ENCODE results near the gene HSP90AA1. TPM values are rescaled to one million over a fixed set of nuclear protein-coding genes. Genes with fewer than 3 reads are reported as not detected.

HSP90AA1 gene
- total and polyA plus RNA-seq, 2 of the 8 experiments (the other 6 are each of a cell fraction or from before 2014, with no cell fraction given) = 339 to 878 TPM

DNA sequence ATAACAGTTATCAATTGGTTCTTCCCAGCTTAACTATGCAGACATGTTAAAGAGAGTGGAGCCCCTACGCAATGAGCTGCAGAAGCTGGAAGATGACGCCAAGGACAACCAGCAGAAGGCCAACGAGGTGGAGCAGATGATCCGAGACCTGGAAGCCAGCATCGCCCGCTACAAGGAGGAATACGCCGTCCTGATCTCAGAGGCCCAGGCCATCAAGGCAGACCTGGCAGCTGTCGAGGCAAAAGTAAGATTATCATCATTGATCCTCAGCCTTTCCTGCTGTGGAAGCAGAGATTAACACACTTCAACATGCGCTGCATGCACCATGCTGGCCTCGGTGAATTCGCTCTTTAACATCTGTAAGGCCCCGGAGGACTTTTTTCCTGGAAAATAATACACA, 53.6 kb downstream of the HSP90AA1 start:
- Histone ChIP-seq H2BK15ac (ENCODE audit: low read length) (no peak overlapping the region), H3K23me2 (ENCODE audit: low read depth, low read length) (no peaks in the 10 kb centered on the region), H3K4ac (replicated peaks; ENCODE audit: insufficient read length, low read depth, low read length) (no peak overlapping the region), H4K8ac (ENCODE audit: extremely low read depth, insufficient read depth, low read length) (no peak overlapping the region; the same call in 1 of the 2 replicates), H3K56ac (replicated peaks; ENCODE audit: insufficient read length, low read depth, low read length) (no peak overlapping the region), H3K4me2 (ENCODE audit: insufficient read depth in 1 of 2, low read depth in 2 of 2, low read length in 2 of 2) (no peak overlapping the region), H2AK5ac (ENCODE audit: low read depth, low read length) (no peak overlapping the region), H4K20me1 (replicated peaks in 1 of 2; ENCODE audit: control insufficient read depth in 1 of 2, insufficient read depth in 2 of 2, low read length in 2 of 2) (peaks cover 3 to 6% of the 10 kb centered on the region in 2 experiments), H3K4me3 (ENCODE audit: extremely low read depth in 1 of 4, insufficient read depth in 2 of 4, low read depth in 3 of 4, low read length in 4 of 4) (no peak overlapping the region), H3K36me3 (ENCODE audit: control insufficient read depth in 2 of 4, insufficient read depth in 4 of 4, low read length in 3 of 4) (peaks cover 48 to 93% (median 84%) of the 10 kb centered on the region in 4 experiments), H2BK12ac (ENCODE audit: low read depth, low read length) (no peak overlapping the region), H3K79me1 (ENCODE audit: low read depth, low read length) (no peaks in the 10 kb centered on the region), H3K23ac (ENCODE audit: insufficient read length) (no peak overlapping the region), H3K9me3 (ENCODE audit: insufficient read depth in 2 of 2, low read depth in 1 of 2, low read length in 1 of 2) (no peaks in the 10 kb centered on the region), H3K18ac (ENCODE audit: extremely low read depth, low read length) (no peak overlapping the region), H2BK5ac (ENCODE audit: low read depth, low read length) (no peak overlapping the region), H3K14ac (ENCODE audit: insufficient read length) (no peak overlapping the region), H2BK120ac (replicated peaks; ENCODE audit: low read depth, low read length) (no peak overlapping the region), H3K27ac (ENCODE audit: low read depth, low read length) (no peak overlapping the region), H3K79me2 (ENCODE audit: control insufficient read depth in 1 of 2, insufficient read depth in 2 of 2, low read length in 2 of 2) (no peaks in the 10 kb centered on the region), H3K9ac (replicated peaks in 1 of 4; ENCODE audit: extremely low read depth in 1 of 4, low read depth in 3 of 4, low read length in 3 of 4) (no peak overlapping the region), H3K27me3 (replicated peaks in 1 of 4; ENCODE audit: control insufficient read depth in 3 of 4, extremely low read depth in 1 of 4, insufficient read depth in 3 of 4, low read length in 3 of 4) (no peaks in the 10 kb centered on the region), H2BK20ac (ENCODE audit: low read length) (no peak overlapping the region), H3K4me1 (replicated peaks in 1 of 4; ENCODE audit: control insufficient read depth in 3 of 4, insufficient read depth in 4 of 4, low read length in 3 of 4) (no peaks in the 10 kb centered on the region), H4K5ac (ENCODE audit: insufficient read length, low read depth, low read length) (no peak overlapping the region), H2AFZ (ENCODE audit: low read length) (no peak overlapping the region), H4K91ac (replicated peaks; ENCODE audit: insufficient read length, low read length) (no peak overlapping the region)
- FAIRE-seq (no peak), DNase-seq (ENCODE audit: low read depth in 1 of 2, low spot score in 2 of 2) (no peak)
- CTCF ChIA-PET (ENCODE audit: partially characterized antibody) = interaction anchor here (0.6 to 2.5 kb wide), 7 partner anchors 10 to 270 kb away, joined by 3 to 9 read pairs (median 4); no protein-coding TSS in a partner anchor
- TF ChIP-seq SAP30 (IDR thresholded peaks at IDR 0.05; ENCODE audit: insufficient read depth, insufficient replicate concordance, low read length) = no peak
- TF ChIP-seq, protein P1, sequence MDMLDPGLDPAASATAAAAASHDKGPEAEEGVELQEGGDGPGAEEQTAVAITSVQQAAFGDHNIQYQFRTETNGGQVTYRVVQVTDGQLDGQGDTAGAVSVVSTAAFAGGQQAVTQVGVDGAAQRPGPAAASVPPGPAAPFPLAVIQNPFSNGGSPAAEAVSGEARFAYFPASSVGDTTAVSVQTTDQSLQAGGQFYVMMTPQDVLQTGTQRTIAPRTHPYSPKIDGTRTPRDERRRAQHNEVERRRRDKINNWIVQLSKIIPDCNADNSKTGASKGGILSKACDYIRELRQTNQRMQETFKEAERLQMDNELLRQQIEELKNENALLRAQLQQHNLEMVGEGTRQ (IDR thresholded peaks at IDR 0.05; ENCODE audit: low read length) = no peak
- WGBS, 2 experiments (ENCODE audit: extremely low coverage in 1 of 2, insufficient coverage in 1 of 2, insufficient read length in 1 of 2, insufficient replicate concordance in 2 of 2, low coverage in 1 of 2, low lambda C conversion rate in 2 of 2, missing lambda C conversion rate in 1 of 2) = 93% methylated on average over 13 of the region's 13 CpGs; no CpG with 5 or more reads in 1 of the 2 experiments
- POLR2A ChIA-PET (ENCODE audit: partially characterized antibody) = interaction anchor here (1.0 to 1.3 kb wide), 2 partner anchors 13 to 45 kb away, joined by 3 read pairs; no protein-coding TSS in a partner anchor

Data from H1 (cell line).